PC-9 (cell line): Measurements from ENCODE around the gene NEIL3. TPM values are rescaled to one million over a fixed set of nuclear protein-coding genes. Genes with fewer than 3 reads are reported as not detected.

Source experiments
- BruUV-seq: library from RNA; stranded (reverse); fragments of 400-500 nt; replicated peaks from 2 replicates; lab custom pipeline; 2021; lab: Mats Ljungman, UMichigan
- CTCF ChIA-PET: fragments of 300-600 bp; sonication (Branson Sonifier 250); formaldehyde crosslinking; loops from one replicate; lab custom pipeline; 2022; ENCODE audit warnings: antibody characterized with exemption; lab: Charles Lee
- POLR2A ChIA-PET: fragments of 300-600 bp; sonication (Branson Sonifier 250); formaldehyde crosslinking; loops from one replicate; lab custom pipeline; 2022; ENCODE audit warnings: antibody characterized with exemption; ENCODE audit not compliant: unreplicated experiment; lab: Charles Lee
- DNase-seq, 2 experiments: peaks; one replicate each; pipeline versions ENCODE4 v3.0.0 to v3.0.0-alpha.2; 2015 to 2022; ENCODE audit warnings: mixed read lengths in 1 of 2
- H2AFZ ChIP-seq: fragments of 200-600 bp; sonication (generic); 2 replicates; pipeline ENCODE4 v1.8.1; 2017; ENCODE audit warnings: antibody characterized with exemption
- H3F3A ChIP-seq: fragments of 200-600 bp; sonication (generic); 2 replicates; pipeline ENCODE4 v1.8.1; 2017; ENCODE audit warnings: antibody characterized with exemption, mild to moderate bottlenecking, low read depth; ENCODE audit not compliant: insufficient read depth
- H3K27ac ChIP-seq: fragments of 200-600 bp; sonication (generic); 2 replicates; pipeline ENCODE4 v1.6.1; 2016; ENCODE audit warnings: mixed run types
- H3K27me3 ChIP-seq: fragments of 200-600 bp; sonication (generic); 2 replicates; pipeline ENCODE4 v1.6.1; 2016; ENCODE audit warnings: low read depth, mixed run types; ENCODE audit not compliant: insufficient read depth
- H3K36me3 ChIP-seq: fragments of 200-600 bp; sonication (generic); 2 replicates; pipeline ENCODE4 v1.6.1; 2016; ENCODE audit warnings: low read depth, mixed run types
- H3K4me1 ChIP-seq: fragments of 200-600 bp; sonication (generic); replicated peaks from 2 replicates; pipeline ENCODE4 v1.6.1; 2016; ENCODE audit warnings: mixed run types; ENCODE audit not compliant: insufficient read depth
- H3K4me2 ChIP-seq: fragments of 200-600 bp; sonication (generic); 2 replicates; pipeline ENCODE4 v1.6.1; 2017; ENCODE audit warnings: mixed run types
- H3K4me3 ChIP-seq: fragments of 200-600 bp; sonication (generic); 2 replicates; pipeline ENCODE4 v1.6.1; 2016; ENCODE audit warnings: mixed run types
- H3K79me2 ChIP-seq: fragments of 200-600 bp; sonication (generic); 2 replicates; pipeline ENCODE4 v1.6.1; 2017; ENCODE audit warnings: low read depth, mixed run types
- H3K9me2 ChIP-seq: fragments of 200-600 bp; sonication (generic); 2 replicates; pipeline ENCODE4 v1.8.1; 2017; ENCODE audit warnings: mild to moderate bottlenecking; ENCODE audit not compliant: insufficient read depth
- H3K9me3 ChIP-seq: fragments of 200-600 bp; sonication (generic); 2 replicates; pipeline ENCODE4 v1.8.1; 2016; ENCODE audit warnings: low read depth; ENCODE audit not compliant: insufficient read depth
- H4K20me1 ChIP-seq: fragments of 200-600 bp; sonication (generic); 2 replicates; pipeline ENCODE4 v1.8.1; 2017; ENCODE audit not compliant: insufficient read depth
- EZH2 ChIP-seq: fragments of 200-600 bp; sonication (generic); IDR thresholded peaks from 2 replicates; pipeline ENCODE4 v1.8.0; 2017; ENCODE audit warnings: antibody characterized with exemption, low read depth
- intact Hi-C: fragments of 100-400 bp; cut with micrococcal nuclease; formaldehyde crosslinking; loops from one replicate; pipeline ENCODE4 v1.10.0; 2022; ENCODE audit not compliant: unreplicated experiment
- total RNA-seq: library from RNA; stranded (reverse); gene quantifications from 2 replicates; pipeline ENCODE4 v1.2.3, GENCODE V29; 2021
- TF ChIP-seq, protein P1 (sequence below): fragments of 200-600 bp; sonication (generic); conservative IDR thresholded peaks from 2 replicates; pipeline ENCODE4 v1.6.1; 2017; ENCODE audit warnings: mixed run types, antibody characterized with exemption, mild to moderate bottlenecking, moderate library complexity

NEIL3 gene
- total RNA-seq, 1 experiment from 2014 or later: 16.2 TPM

DNA sequence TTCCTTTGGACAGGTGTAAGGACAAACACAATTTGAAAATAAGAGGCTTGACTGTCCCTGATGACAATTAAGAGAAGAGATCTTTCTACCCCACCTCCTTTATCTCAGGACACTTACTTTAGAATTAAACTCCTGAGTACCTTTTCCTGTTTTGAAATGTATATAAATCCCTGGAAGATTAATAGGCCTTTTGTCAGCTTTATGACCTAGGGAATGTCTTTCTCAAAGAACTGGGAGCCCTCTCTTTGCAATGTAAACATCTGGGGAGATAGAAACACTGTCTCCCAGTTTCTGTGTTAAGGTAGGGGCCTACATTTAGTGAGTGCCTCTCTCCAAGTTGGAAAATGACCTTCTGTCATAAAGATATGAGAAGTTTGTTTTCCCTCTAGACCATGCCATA is 100.9 kb downstream of the NEIL3 start:
- Histone ChIP-seq H3K27ac (no peak overlapping the region), H3K27me3 (no peaks in the 10 kb centered on the region), H3K79me2 (no peaks in the 10 kb centered on the region), H4K20me1 (no peaks in the 10 kb centered on the region), H3K9me2 (no peaks in the 10 kb centered on the region), H3K4me3 (no peak overlapping the region), H3K9me3 (no peaks in the 10 kb centered on the region), H2AFZ (no peak overlapping the region), H3F3A (no peaks in the 10 kb centered on the region), H3K4me1 (no peaks in the 10 kb centered on the region), H3K4me2 (no peak overlapping the region), H3K36me3 (no peaks in the 10 kb centered on the region)
- no peak for DNase-seq
- TF ChIP-seq EZH2: no peak
- TF ChIP-seq, protein P1, sequence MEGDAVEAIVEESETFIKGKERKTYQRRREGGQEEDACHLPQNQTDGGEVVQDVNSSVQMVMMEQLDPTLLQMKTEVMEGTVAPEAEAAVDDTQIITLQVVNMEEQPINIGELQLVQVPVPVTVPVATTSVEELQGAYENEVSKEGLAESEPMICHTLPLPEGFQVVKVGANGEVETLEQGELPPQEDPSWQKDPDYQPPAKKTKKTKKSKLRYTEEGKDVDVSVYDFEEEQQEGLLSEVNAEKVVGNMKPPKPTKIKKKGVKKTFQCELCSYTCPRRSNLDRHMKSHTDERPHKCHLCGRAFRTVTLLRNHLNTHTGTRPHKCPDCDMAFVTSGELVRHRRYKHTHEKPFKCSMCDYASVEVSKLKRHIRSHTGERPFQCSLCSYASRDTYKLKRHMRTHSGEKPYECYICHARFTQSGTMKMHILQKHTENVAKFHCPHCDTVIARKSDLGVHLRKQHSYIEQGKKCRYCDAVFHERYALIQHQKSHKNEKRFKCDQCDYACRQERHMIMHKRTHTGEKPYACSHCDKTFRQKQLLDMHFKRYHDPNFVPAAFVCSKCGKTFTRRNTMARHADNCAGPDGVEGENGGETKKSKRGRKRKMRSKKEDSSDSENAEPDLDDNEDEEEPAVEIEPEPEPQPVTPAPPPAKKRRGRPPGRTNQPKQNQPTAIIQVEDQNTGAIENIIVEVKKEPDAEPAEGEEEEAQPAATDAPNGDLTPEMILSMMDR: no peak
- ChIA-PET CTCF (no interaction called here), POLR2A (no interaction called here)
- intact Hi-C loops: no loop called here
- no TSS peak for BruUV-seq

DNA sequence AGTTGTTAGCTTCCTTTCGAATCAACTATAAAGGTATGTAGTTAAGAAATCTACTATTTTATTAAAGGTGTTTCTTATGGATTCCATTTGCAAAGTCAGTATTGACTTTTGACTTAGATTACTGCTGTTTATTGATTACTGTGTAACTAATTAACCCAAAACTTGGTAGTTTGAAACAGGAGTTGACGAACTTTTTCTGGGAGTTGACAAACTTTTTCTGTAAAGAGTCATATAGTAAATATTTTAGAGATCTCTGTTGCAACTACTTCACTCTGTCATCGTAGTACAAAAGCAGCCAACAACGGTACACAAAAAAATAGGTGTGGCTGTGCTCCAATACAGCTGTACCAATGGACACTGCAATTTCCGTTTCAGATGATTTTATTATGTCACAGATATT is 102.3 kb downstream of the NEIL3 start:
- Histone ChIP-seq H3K9me2 (no peaks in the 10 kb centered on the region), H2AFZ (no peak overlapping the region), H3F3A (no peaks in the 10 kb centered on the region), H3K27ac (no peak overlapping the region), H3K4me2 (no peak overlapping the region), H3K79me2 (no peaks in the 10 kb centered on the region), H3K27me3 (no peaks in the 10 kb centered on the region), H4K20me1 (no peaks in the 10 kb centered on the region), H3K4me3 (no peak overlapping the region), H3K4me1 (no peaks in the 10 kb centered on the region), H3K36me3 (no peaks in the 10 kb centered on the region), H3K9me3 (no peaks in the 10 kb centered on the region)
- BruUV-seq: no TSS peak
- TF ChIP-seq EZH2: no peak
- TF ChIP-seq, protein P1: no peak
- ChIA-PET POLR2A (no interaction called here), CTCF (no interaction called here)
- no peak for DNase-seq
- intact Hi-C loops: no loop called here

Other genes starting within 250 kb of the NEIL3 start
- 13.8 and 17.0 TPM in 2 replicates for gene AGA, start 132.6 kb downstream of the NEIL3 start, total RNA-seq